Left ventricle myocardium inferior (tissue), 1 donor: Measurements from ENCODE around the gene SERP2. TPM values are rescaled to one million over a fixed set of nuclear protein-coding genes. Genes with fewer than 3 reads are reported as not detected.

Experiments
- DNase-seq: peaks from one replicate; pipeline ENCODE4 v3.0.0-alpha.2; 2020
- H3K27ac ChIP-seq: fragments of 200-600 bp; replicated peaks from 2 replicates; pipeline ENCODE4 v1.8.0; 2021
- H3K27me3 ChIP-seq: fragments of 200-600 bp; 2 replicates; pipeline ENCODE4 v1.8.0; 2021; ENCODE audit warnings: low read depth
- H3K36me3 ChIP-seq: fragments of 200-600 bp; 2 replicates; pipeline ENCODE4 v1.8.0; 2021
- H3K4me1 ChIP-seq: fragments of 200-600 bp; 2 replicates; pipeline ENCODE4 v1.8.0; 2021
- H3K4me3 ChIP-seq: fragments of 200-600 bp; 2 replicates; pipeline ENCODE4 v1.8.0; 2021; ENCODE audit warnings: mild to moderate bottlenecking, moderate library complexity
- H3K9me3 ChIP-seq: fragments of 200-600 bp; replicated peaks from 2 replicates; pipeline ENCODE4 v1.8.0; 2021
- CTCF ChIP-seq: fragments of 200-600 bp; IDR thresholded peaks from 2 replicates; pipeline ENCODE4 v1.8.0; 2021; ENCODE audit warnings: antibody characterized with exemption, mild to moderate bottlenecking, borderline replicate concordance
- intact Hi-C: fragments of 100-400 bp; cut with micrococcal nuclease; formaldehyde crosslinking; loops from one replicate; pipeline ENCODE4 v1.11.0; 2022
- total RNA-seq: library from RNA; stranded (reverse); fragmentation: NEBNext Ultra II Directional; extraction: Animal tissue kit (Norgen Biotek cat#: 25700); gene quantifications from one replicate; pipeline ENCODE4 v1.2.1, GENCODE V29; 2021
- donor health status: DM: no; HTN: yes; CAD: no; lungs with severe emphysema.

Gene SERP2
- total RNA-seq, 1 donor from 2014 or later = 13.0 TPM

GRCh38 chr13:44420376-44421220, 47.0 kb downstream of the SERP2 start:
- H3K27me3 ChIP-seq = no peaks in the 10 kb centered on the region
- H3K27ac ChIP-seq = no peak overlapping the region
- peaks cover 13% of the 10 kb centered on the region for H3K4me1 ChIP-seq
- no peaks in the 10 kb centered on the region for H3K36me3 ChIP-seq
- no peak for DNase-seq
- no peak overlapping the region for H3K4me3 ChIP-seq
- no peaks in the 10 kb centered on the region for H3K9me3 ChIP-seq
- no peak for TF ChIP-seq CTCF
- intact Hi-C loops = no loop called here

GRCh38 chr13:44421853-44422525, 48.4 kb downstream of the SERP2 start:
- Histone ChIP-seq H3K27me3 (no peaks in the 10 kb centered on the region), H3K9me3 (no peaks in the 10 kb centered on the region), H3K4me1 (peaks cover 19% of the 10 kb centered on the region), H3K27ac (no peak overlapping the region), H3K4me3 (no peak overlapping the region), H3K36me3 (no peaks in the 10 kb centered on the region)
- DNase-seq = no peak
- intact Hi-C loops = no loop called here
- no peak for TF ChIP-seq CTCF

GRCh38 chr13:44422755-44423643, 49.4 kb downstream of the SERP2 start:
- no peak for DNase-seq
- no peak for TF ChIP-seq CTCF

GRCh38 chr13:44423824-44424223, 50.2 kb downstream of the SERP2 start:
- H3K36me3 ChIP-seq = no peaks in the 10 kb centered on the region
- no peak overlapping the region for H3K4me3 ChIP-seq
- no peaks in the 10 kb centered on the region for H3K9me3 ChIP-seq
- H3K27ac ChIP-seq = no peak overlapping the region
- no peak for DNase-seq
- H3K4me1 ChIP-seq = peaks cover 22% of the 10 kb centered on the region
- no peak for TF ChIP-seq CTCF
- intact Hi-C loops = no loop called here
- H3K27me3 ChIP-seq = no peaks in the 10 kb centered on the region

More at GRCh38 chr13:44422755-44423643, 49.4 kb downstream of the SERP2 start:
- intact Hi-C loops = no loop called here
- Histone ChIP-seq H3K27me3 (no peaks in the 10 kb centered on the region), H3K36me3 (no peaks in the 10 kb centered on the region), H3K27ac (no peak overlapping the region), H3K4me3 (no peak overlapping the region), H3K4me1 (peaks cover 19% of the 10 kb centered on the region), H3K9me3 (no peaks in the 10 kb centered on the region)
